Forelimb muscle (tissue), 1 donor: ENCODE results near the gene TIGIT. TPM values are rescaled to one million over a fixed set of nuclear protein-coding genes. Genes with fewer than 3 reads are reported as not detected.

Experiments
- DNase-seq: peaks from one replicate; pipeline ENCODE4 v3.0.0-alpha.2; 2013; ENCODE audit warnings: low read depth
- polyA plus RNA-seq: library from polyadenylated mRNA; unstranded; fragments of 120-200 nt; gene quantifications from one replicate; pipeline ENCODE4 v1.2.1, GENCODE V29; 2013; ENCODE audit not compliant: insufficient read length

Gene TIGIT
- polyA plus RNA-seq, 1 donor = 0.20 TPM

DNA sequence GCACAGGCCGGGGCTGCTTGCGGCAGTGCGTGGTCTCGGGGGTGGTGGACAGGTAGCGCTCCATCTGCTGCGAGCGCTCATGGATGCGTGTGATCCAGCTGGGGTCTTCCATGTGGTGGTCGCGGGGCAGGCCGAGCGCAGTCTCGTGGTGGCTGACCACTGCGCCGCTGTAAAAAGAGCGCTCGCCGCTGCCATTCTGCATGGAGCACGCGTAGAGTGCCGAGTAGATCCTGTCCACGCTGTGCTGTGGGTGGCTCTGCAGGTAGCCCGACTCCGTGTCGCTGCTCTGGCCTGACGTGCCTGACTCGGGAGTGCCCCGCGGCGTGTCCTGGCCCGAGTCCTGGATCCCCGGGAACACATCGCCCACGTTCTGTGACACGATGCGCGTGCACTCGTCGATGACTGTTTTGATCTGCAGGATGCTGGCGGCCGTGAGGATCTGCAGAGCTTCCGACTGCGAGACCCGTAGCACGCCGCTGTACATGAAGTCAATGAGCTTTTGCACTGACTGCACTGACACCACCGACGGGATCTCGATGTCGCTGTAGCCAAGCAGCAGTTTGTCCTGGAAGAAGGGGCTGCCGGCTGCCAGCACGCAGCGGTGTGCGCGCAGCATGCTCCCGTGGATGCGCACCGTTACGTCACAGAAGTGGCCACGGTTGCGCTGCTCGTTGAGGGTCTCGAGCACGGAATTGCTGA is 57.4 kb downstream of the TIGIT start:
- no peak for DNase-seq

DNA sequence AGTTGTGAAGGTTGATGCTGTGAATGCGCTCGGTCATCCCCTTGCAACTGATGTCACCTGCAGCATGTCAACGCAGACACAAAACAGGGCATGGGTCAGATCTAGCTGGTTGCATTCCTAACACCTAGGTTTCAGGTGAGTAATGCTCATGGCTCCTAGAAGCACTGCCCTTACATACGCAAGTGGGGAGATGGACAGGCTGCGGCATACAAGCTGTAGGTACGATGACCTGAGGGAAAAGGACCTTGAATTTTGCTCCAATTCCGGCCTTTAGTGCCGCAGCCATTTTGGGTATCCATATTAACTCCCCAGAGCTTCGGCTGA is 58.0 kb downstream of the TIGIT start:
- no peak for DNase-seq

DNA sequence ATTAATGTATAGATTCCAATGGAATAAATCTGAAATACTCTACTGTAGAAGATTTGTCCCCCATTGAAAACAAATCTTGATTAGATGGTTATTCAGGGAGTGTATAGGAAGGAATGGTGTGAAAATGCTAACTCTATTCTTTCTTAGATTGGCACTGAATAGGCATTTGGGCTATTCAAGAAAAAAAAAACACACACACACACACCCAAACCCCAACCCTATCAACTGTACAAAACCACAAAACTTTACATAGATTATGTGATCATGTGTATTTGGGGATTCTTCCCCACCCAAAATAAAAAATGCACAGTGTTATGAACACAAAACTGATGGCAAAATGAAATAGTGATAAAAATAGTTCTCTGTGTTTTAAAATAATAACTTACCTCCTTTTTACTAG is 61.8 kb downstream of the TIGIT start:
- DNase-seq = no peak

DNA sequence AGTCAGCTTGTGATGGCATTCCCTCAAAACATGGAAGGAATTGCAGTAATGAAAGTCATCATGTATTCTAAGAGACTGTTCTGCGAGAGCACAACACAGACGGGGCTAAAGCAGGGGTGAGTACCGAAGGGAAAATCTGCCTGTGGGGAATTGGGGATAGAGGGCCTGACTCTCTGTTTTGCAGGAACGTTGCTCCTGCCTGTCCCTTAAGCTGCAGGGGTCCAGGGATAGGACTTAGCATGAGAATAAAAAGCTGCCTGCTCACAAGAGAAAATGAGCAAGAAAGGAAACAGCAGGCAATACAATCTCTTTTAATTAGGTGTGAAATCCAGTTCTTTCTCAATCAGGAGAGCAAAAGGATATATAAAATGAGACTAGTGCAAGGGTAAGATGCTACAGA is 62.2 kb downstream of the TIGIT start:
- DNase-seq = no peak

DNA sequence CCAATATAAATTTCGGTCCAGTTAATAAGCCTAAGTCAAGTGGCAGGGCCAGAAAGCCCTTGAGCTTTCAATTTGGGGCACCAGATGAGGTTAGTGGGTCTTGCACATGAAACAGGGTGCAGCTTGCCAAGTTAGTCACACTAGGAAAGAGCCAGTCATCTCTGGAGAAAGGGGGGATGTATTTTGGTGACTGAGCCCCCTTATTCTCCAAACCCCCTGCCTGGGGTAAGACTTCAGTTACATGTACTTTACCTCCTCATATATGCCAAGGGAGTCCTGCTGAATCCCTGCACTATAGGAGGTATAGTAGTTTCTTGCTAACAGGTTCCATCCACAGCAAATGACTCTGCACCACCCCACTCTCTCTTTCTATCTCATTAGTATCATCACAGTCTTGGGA is 62.7 kb downstream of the TIGIT start:
- DNase-seq = no peak

Other genes with a start within 250 kb of the TIGIT start
- gene CCDC191, start 237.5 kb upstream of the TIGIT start, polyA plus RNA-seq = 4.8 TPM
- 10.4 TPM for gene QTRT2, start 237.3 kb upstream of the TIGIT start, polyA plus RNA-seq
- gene DRD3, start 115.0 kb upstream of the TIGIT start, polyA plus RNA-seq = not detected
- not detected for gene ZNF80, start 56.5 kb upstream of the TIGIT start, polyA plus RNA-seq